Hepatocyte (in vitro differentiated cells): ENCODE measurements around the gene FAR2.

Experiments
- EZH2 ChIP-seq: fragments of 200-600 bp; sonication (generic); IDR thresholded peaks from 2 replicates; pipeline ENCODE4 v1.6.1; 2016; ENCODE audit warnings: antibody characterized with exemption, mild to moderate bottlenecking, borderline replicate concordance
- EZH2phosphoT487 ChIP-seq: fragments of 200-600 bp; sonication (generic); IDR thresholded peaks from one replicate; pipeline ENCODE4 v1.6.1; 2018; ENCODE audit warnings: antibody characterized with exemption, mild to moderate bottlenecking, low read depth, moderate library complexity; ENCODE audit not compliant: unreplicated experiment, severe bottlenecking
- TF ChIP-seq, protein P1 (sequence below): fragments of 200-600 bp; sonication (generic); IDR thresholded peaks from 2 replicates; pipeline ENCODE4 v1.5.1; 2016; ENCODE audit warnings: antibody characterized with exemption, mild to moderate bottlenecking; ENCODE audit not compliant: poor library complexity

DNA sequence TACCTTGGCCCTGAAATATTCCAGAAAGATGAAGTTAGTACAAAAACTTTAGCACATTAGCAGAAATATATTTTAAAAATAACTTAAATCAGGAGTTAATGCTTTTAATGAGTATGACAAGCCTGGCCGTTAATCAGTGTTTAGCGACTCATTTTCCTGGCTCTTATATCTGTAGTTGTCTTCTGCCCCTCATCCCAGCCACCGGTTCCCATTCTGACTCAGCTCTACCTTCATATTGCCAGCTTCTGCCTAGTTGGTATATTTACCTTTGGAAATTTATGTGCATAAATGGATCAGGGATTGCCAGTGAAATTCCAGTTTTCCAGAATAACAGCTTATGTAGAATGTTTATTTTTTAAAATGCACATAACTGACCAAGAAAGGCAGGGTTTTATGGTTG, 152.0 kb downstream of the FAR2 start:
- TF ChIP-seq EZH2phosphoT487, result no peak
- TF ChIP-seq, protein P1, sequence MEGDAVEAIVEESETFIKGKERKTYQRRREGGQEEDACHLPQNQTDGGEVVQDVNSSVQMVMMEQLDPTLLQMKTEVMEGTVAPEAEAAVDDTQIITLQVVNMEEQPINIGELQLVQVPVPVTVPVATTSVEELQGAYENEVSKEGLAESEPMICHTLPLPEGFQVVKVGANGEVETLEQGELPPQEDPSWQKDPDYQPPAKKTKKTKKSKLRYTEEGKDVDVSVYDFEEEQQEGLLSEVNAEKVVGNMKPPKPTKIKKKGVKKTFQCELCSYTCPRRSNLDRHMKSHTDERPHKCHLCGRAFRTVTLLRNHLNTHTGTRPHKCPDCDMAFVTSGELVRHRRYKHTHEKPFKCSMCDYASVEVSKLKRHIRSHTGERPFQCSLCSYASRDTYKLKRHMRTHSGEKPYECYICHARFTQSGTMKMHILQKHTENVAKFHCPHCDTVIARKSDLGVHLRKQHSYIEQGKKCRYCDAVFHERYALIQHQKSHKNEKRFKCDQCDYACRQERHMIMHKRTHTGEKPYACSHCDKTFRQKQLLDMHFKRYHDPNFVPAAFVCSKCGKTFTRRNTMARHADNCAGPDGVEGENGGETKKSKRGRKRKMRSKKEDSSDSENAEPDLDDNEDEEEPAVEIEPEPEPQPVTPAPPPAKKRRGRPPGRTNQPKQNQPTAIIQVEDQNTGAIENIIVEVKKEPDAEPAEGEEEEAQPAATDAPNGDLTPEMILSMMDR, result no peak
- TF ChIP-seq EZH2, result no peak
